CD4-positive, alpha-beta memory T cell (primary cell): ENCODE results near the gene CSTB. TPM values are rescaled to one million over a fixed set of nuclear protein-coding genes. Genes with fewer than 3 reads are reported as not detected.

Experiments used
- CTCF ChIA-PET: fragments of 350-600 bp; sonication (Branson Sonifier 250); formaldehyde crosslinking; loops from one replicate; lab custom pipeline; 2021; ENCODE audit warnings: inconsistent platforms; ENCODE audit not compliant: partially characterized antibody; lab: Charles Lee
- POLR2A ChIA-PET: fragments of 350-600 bp; sonication (Branson Sonifier 250); formaldehyde crosslinking; loops from one replicate; lab custom pipeline; 2021; ENCODE audit not compliant: partially characterized antibody; lab: Charles Lee
- DNase-seq, 5 donors: peaks; one replicate each; pipeline versions ENCODE4 v3.0.0 to v3.0.0-alpha.2; 2020 to 2022; ENCODE audit warnings: mixed read lengths in 1 of 5
- H3K27ac ChIP-seq: one replicate; pipeline ENCODE4 v1.7.0; 2013; ENCODE audit warnings: low read depth, low read length
- H3K27me3 ChIP-seq: 2 replicates; pipeline ENCODE4 v1.7.0; 2013; ENCODE audit warnings: mild to moderate bottlenecking, low read length, moderate library complexity; ENCODE audit not compliant: insufficient read depth
- H3K36me3 ChIP-seq: 2 replicates; pipeline ENCODE4 v1.7.0; 2013; ENCODE audit warnings: mild to moderate bottlenecking, low read length, moderate library complexity; ENCODE audit not compliant: insufficient read depth
- H3K4me1 ChIP-seq: 2 replicates; pipeline ENCODE4 v1.7.0; 2013; ENCODE audit warnings: mild to moderate bottlenecking, low read length, moderate library complexity; ENCODE audit not compliant: insufficient read depth
- H3K4me3 ChIP-seq, 2 donors: one replicate each; pipeline ENCODE4 v1.7.0; 2013; ENCODE audit warnings: low read length in 2 of 2, mild to moderate bottlenecking in 1 of 2
- H3K9me3 ChIP-seq, 2 donors: one replicate each; pipeline ENCODE4 v1.7.0; 2013; ENCODE audit warnings: low read length in 2 of 2, control low read depth in 1 of 2; ENCODE audit not compliant: control insufficient read depth in 1 of 2
- H3K27ac Mint-ChIP-seq, 7 donors: one replicate each; pipeline ENCODE4 v1.8.0; 2020 to 2021; ENCODE audit warnings: mixed read lengths in 7 of 7, mild to moderate bottlenecking in 6 of 7, inconsistent platforms in 3 of 7, moderate library complexity in 3 of 7
- H3K27me3 Mint-ChIP-seq, 2 donors: one replicate each; pipeline ENCODE4 v1.8.0; 2020 to 2021; ENCODE audit warnings: mixed read lengths in 2 of 2
- H3K36me3 Mint-ChIP-seq, 2 donors: one replicate each; pipeline ENCODE4 v1.8.0; 2020 to 2021; ENCODE audit warnings: mixed read lengths in 2 of 2, inconsistent platforms in 1 of 2, mild to moderate bottlenecking in 1 of 2
- H3K4me1 Mint-ChIP-seq, 4 donors: one replicate each; pipeline ENCODE4 v1.8.0; 2020 to 2021; ENCODE audit warnings: mixed read lengths in 4 of 4, mild to moderate bottlenecking in 1 of 4
- H3K4me3 Mint-ChIP-seq, 8 donors: one replicate each; pipeline ENCODE4 v1.8.0; 2020 to 2021; ENCODE audit warnings: mixed read lengths in 8 of 8, mild to moderate bottlenecking in 7 of 8, moderate library complexity in 6 of 8, inconsistent platforms in 3 of 8
- H3K9me3 Mint-ChIP-seq, 8 donors: one replicate each; pipeline ENCODE4 v1.8.0; 2020 to 2021; ENCODE audit warnings: mixed read lengths in 8 of 8, mild to moderate bottlenecking in 5 of 8, inconsistent platforms in 3 of 8, moderate library complexity in 1 of 8
- intact Hi-C: fragments of 100-400 bp; cut with micrococcal nuclease; formaldehyde crosslinking; loops from one replicate; pipeline ENCODE4 v1.15.1; 2023
- polyA plus RNA-seq, 2 donors: library from polyadenylated mRNA; unstranded; fragments of 300-500 nt; fragmentation: Illumina TruSeq; gene quantifications; one replicate each; pipeline ENCODE4 v1.2.3, GENCODE V29; 2021
- total RNA-seq, 2 experiments: library from RNA; stranded (reverse); gene quantifications; one replicate each; pipeline ENCODE4 v1.2.3, GENCODE V29; 2021

Gene CSTB
- total and polyA plus RNA-seq, 4 experiments from 2014 or later = 46.0 to 97.0 (median 58.6) TPM

GRCh38 chr21:43774163-43774562 is 1.9 kb downstream of the CSTB start:
- Mint-ChIP-seq H3K27ac (peak overlapping the region in 2 of 7 donors; percentile 49 to 84), H3K4me3 (peak overlapping the region; percentile 1 to 93 (median 66)), H3K36me3 (peaks cover 14 to 23% of the 10 kb centered on the region in 2 donors), H3K9me3 (no peaks in the 10 kb centered on the region), H3K4me1 (peaks cover 23 to 52% (median 33%) of the 10 kb centered on the region in 4 donors), H3K27me3 (no peaks in the 10 kb centered on the region)
- Histone ChIP-seq H3K27ac (no peak overlapping the region), H3K4me3 (no peak overlapping the region), H3K36me3 (peaks cover 15% of the 10 kb centered on the region), H3K9me3 (no peaks in the 10 kb centered on the region), H3K27me3 (no peaks in the 10 kb centered on the region), H3K4me1 (peaks cover 30% of the 10 kb centered on the region)
- intact Hi-C loops = no loop called here
- DNase-seq = peak in 1 of 5 donors; percentile 5
- ChIA-PET POLR2A (interaction anchor here (1.2 kb wide), 1 partner anchor 113 kb away, joined by 3 read pairs; no protein-coding TSS in a partner anchor), CTCF (interaction anchor here (0.7 kb wide), 1 partner anchor 201 kb away, joined by 3 read pairs; no protein-coding TSS in a partner anchor)

GRCh38 chr21:43772425-43772821 is 3.7 kb downstream of the CSTB start:
- Histone ChIP-seq H3K4me3 (no peak overlapping the region), H3K36me3 (peaks cover 15% of the 10 kb centered on the region), H3K27me3 (no peaks in the 10 kb centered on the region), H3K4me1 (peaks cover 17% of the 10 kb centered on the region), H3K9me3 (no peaks in the 10 kb centered on the region), H3K27ac (no peak overlapping the region)
- H3K4me3 Mint-ChIP-seq = no peak overlapping the region
- peaks cover 14 to 23% of the 10 kb centered on the region in 2 donors for H3K36me3 Mint-ChIP-seq
- no peak for DNase-seq
- H3K4me1 Mint-ChIP-seq = peaks cover 16 to 37% (median 22%) of the 10 kb centered on the region in 4 donors
- intact Hi-C loops = no loop called here
- ChIA-PET POLR2A (interaction anchor here (0.6 to 0.7 kb wide), 2 partner anchors 16 to 52 kb away, joined by 3 read pairs; no protein-coding TSS in a partner anchor), CTCF (interaction anchor here (1.7 kb wide), 1 partner anchor 17 kb away, joined by 6 read pairs; the partner anchor contains the start of gene RRP1)
- H3K27me3 Mint-ChIP-seq = no peaks in the 10 kb centered on the region
- peak overlapping the region in 1 of 7 donors; percentile 29 for H3K27ac Mint-ChIP-seq
- no peaks in the 10 kb centered on the region for H3K9me3 Mint-ChIP-seq

- Mint-ChIP-seq H3K4me3 (peak overlapping the region in 1 of 8 donors; percentile 59), H3K4me1 (peaks cover 16 to 35% (median 22%) of the 10 kb centered on the region in 4 donors), H3K27me3 (no peaks in the 10 kb centered on the region), H3K9me3 (no peaks in the 10 kb centered on the region), H3K36me3 (peaks cover 14 to 23% of the 10 kb centered on the region in 2 donors), H3K27ac (peak overlapping the region in 3 of 7 donors; percentile 2 to 50 (median 19))
- no peak overlapping the region for H3K4me3 ChIP-seq
- CTCF ChIA-PET = interaction anchor here (1.7 kb wide), 1 partner anchor 18 kb away, joined by 6 read pairs; the partner anchor contains the start of gene RRP1
- peak in 1 of 5 donors; percentile 19 for DNase-seq
- peaks cover 15% of the 10 kb centered on the region for H3K36me3 ChIP-seq
- intact Hi-C loops = no loop called here
- H3K27me3 ChIP-seq = no peaks in the 10 kb centered on the region
- H3K4me1 ChIP-seq = peaks cover 17% of the 10 kb centered on the region
- H3K27ac ChIP-seq = no peak overlapping the region
- H3K9me3 ChIP-seq = no peaks in the 10 kb centered on the region
- POLR2A ChIA-PET = interaction anchor here (0.6 kb wide), 1 partner anchor 52 kb away, joined by 3 read pairs; no protein-coding TSS in a partner anchor
Observed at GRCh38 chr21:43771698-43772424, 4.2 kb downstream of the CSTB start.

- CTCF ChIA-PET = interaction anchor here (0.9 to 1.7 kb wide), 2 partner anchors 9 to 18 kb away, joined by 3 to 6 read pairs; partner anchors contain the start of gene RRP1
- no peaks in the 10 kb centered on the region for H3K27me3 Mint-ChIP-seq
- peak overlapping the region in 3 of 7 donors; percentile 2 to 50 (median 19) for H3K27ac Mint-ChIP-seq
- H3K36me3 ChIP-seq = peaks cover 15% of the 10 kb centered on the region
- peaks cover 14 to 23% of the 10 kb centered on the region in 2 donors for H3K36me3 Mint-ChIP-seq
- no peak overlapping the region for H3K4me3 ChIP-seq
- no peak overlapping the region for H3K27ac ChIP-seq
- H3K9me3 Mint-ChIP-seq = no peaks in the 10 kb centered on the region
- H3K4me3 Mint-ChIP-seq = peak overlapping the region in 1 of 8 donors; percentile 59
- H3K9me3 ChIP-seq = no peaks in the 10 kb centered on the region
- no peaks in the 10 kb centered on the region for H3K27me3 ChIP-seq
- peaks cover 16 to 35% (median 22%) of the 10 kb centered on the region in 4 donors for H3K4me1 Mint-ChIP-seq
- H3K4me1 ChIP-seq = peaks cover 17% of the 10 kb centered on the region
- POLR2A ChIA-PET = no interaction called here
- intact Hi-C loops = no loop called here
- peak in 1 of 5 donors; percentile 33 for DNase-seq
Observed at GRCh38 chr21:43771199-43771675, 4.9 kb downstream of the CSTB start.

- no peak overlapping the region for H3K27ac Mint-ChIP-seq
- ChIA-PET CTCF (no interaction called here), POLR2A (interaction anchor here (0.6 kb wide), 1 partner anchor 42 kb away, joined by 3 read pairs; no protein-coding TSS in a partner anchor)
- no peaks in the 10 kb centered on the region for H3K9me3 Mint-ChIP-seq
- Histone ChIP-seq H3K9me3 (no peaks in the 10 kb centered on the region), H3K27ac (no peak overlapping the region), H3K4me1 (peaks cover 13% of the 10 kb centered on the region), H3K27me3 (no peaks in the 10 kb centered on the region), H3K4me3 (no peak overlapping the region), H3K36me3 (peaks cover 15% of the 10 kb centered on the region)
- intact Hi-C loops = no loop called here
- no peak for DNase-seq
- no peaks in the 10 kb centered on the region for H3K27me3 Mint-ChIP-seq
- H3K4me3 Mint-ChIP-seq = no peak overlapping the region
- H3K4me1 Mint-ChIP-seq = peaks cover 10 to 28% (median 16%) of the 10 kb centered on the region in 4 donors
- peaks cover 14 to 17% of the 10 kb centered on the region in 2 donors for H3K36me3 Mint-ChIP-seq
Observed at GRCh38 chr21:43770066-43770655, 5.9 kb downstream of the CSTB start.

GRCh38 chr21:43769325-43769958 is 6.7 kb downstream of the CSTB start:
- Mint-ChIP-seq H3K27me3 (no peaks in the 10 kb centered on the region), H3K36me3 (peaks cover 14% of the 10 kb centered on the region in 2 donors), H3K27ac (peak overlapping the region in 1 of 7 donors; percentile 18), H3K4me1 (peaks cover 6 to 21% (median 10%) of the 10 kb centered on the region in 4 donors), H3K9me3 (no peaks in the 10 kb centered on the region), H3K4me3 (no peak overlapping the region)
- no peak for DNase-seq
- POLR2A ChIA-PET = interaction anchor here (0.6 kb wide), 1 partner anchor 41 kb away, joined by 3 read pairs; no protein-coding TSS in a partner anchor
- Histone ChIP-seq H3K27me3 (no peaks in the 10 kb centered on the region), H3K36me3 (peaks cover 15% of the 10 kb centered on the region), H3K4me3 (no peak overlapping the region), H3K9me3 (no peaks in the 10 kb centered on the region), H3K27ac (no peak overlapping the region), H3K4me1 (peaks cover 6% of the 10 kb centered on the region)
- CTCF ChIA-PET = interaction anchor here (1.4 kb wide), 1 partner anchor 20 kb away, joined by 3 read pairs; the partner anchor contains the start of gene RRP1
- intact Hi-C loops = no loop called here
